K562 (cell line): ENCODE results near the gene LIPH. TPM values are rescaled to one million over a fixed set of nuclear protein-coding genes. Genes with fewer than 3 reads are reported as not detected.
A peak's percentile ranks its signal among the peaks of the same experiment; 100 is the strongest.
"Not testable (repeated sequence)": the region's sequence is repeated elsewhere in the genome, so short reads cannot be mapped to it uniquely, and the experiment has no call there.

Experiments
- CBFA2T3 ChIP-seq: fragments of 450-650 bp; IDR thresholded peaks from 2 replicates; pipeline ENCODE4 v1.6.1; 2017
- CBX3 ChIP-seq, 2 experiments: IDR thresholded peaks; 1 replicate in 1 of 2; 2 replicates in 1 of 2; pipeline ENCODE4 v1.6.1; 2012; ENCODE audit warnings: inconsistent platforms in 2 of 2, low read length in 2 of 2, borderline replicate concordance in 1 of 2, control low read depth in 1 of 2
- DPF2 ChIP-seq: fragments of 450-650 bp; IDR thresholded peaks from 2 replicates; pipeline ENCODE4 v1.6.1; 2016
- FOXA3 ChIP-seq, 2 experiments: fragments of 450-650 bp in 1 of 2; sonication (generic) in 1 of 2; formaldehyde crosslinking; IDR thresholded peaks in 1 of 2; conservative IDR thresholded peaks in 1 of 2; 2 replicates each; pipeline versions ENCODE4 v1.4.0 to v1.8.0; 2020 to 2022; ENCODE audit warnings: mild to moderate bottlenecking in 2 of 2, missing genetic modification reagents in 1 of 2
- LEF1 ChIP-seq: fragments of 450-650 bp; IDR thresholded peaks from 2 replicates; pipeline ENCODE4 v1.6.1; 2016; ENCODE audit warnings: mild to moderate bottlenecking
- NRF1 ChIP-seq, 2 experiments: fragments of 450-650 bp; IDR thresholded peaks in 1 of 2; conservative IDR thresholded peaks in 1 of 2; 2 replicates each; pipeline ENCODE4 v1.6.1; 2014; ENCODE audit warnings: mild to moderate bottlenecking in 2 of 2
- SOX6 ChIP-seq: fragments of 450-650 bp; IDR thresholded peaks from 2 replicates; pipeline ENCODE4 v1.6.1; 2014; ENCODE audit warnings: mild to moderate bottlenecking
- TCF3 ChIP-seq: sonication (generic); formaldehyde crosslinking; IDR thresholded peaks from 2 replicates; pipeline ENCODE4 v1.4.0; 2020; ENCODE audit warnings: mild to moderate bottlenecking, missing genetic modification reagents
- TOE1 ChIP-seq, 2 experiments: fragments of 450-650 bp in 1 of 2; sonication (generic) in 1 of 2; formaldehyde crosslinking in 1 of 2; IDR thresholded peaks; 2 replicates each; pipeline versions ENCODE4 v1.7.1 to v1.8.0; 2016 to 2022; ENCODE audit warnings: borderline replicate concordance in 2 of 2, mild to moderate bottlenecking in 2 of 2, antibody characterized with exemption in 1 of 2, inconsistent platforms in 1 of 2, low read depth in 1 of 2, missing genetic modification reagents in 1 of 2, moderate library complexity in 1 of 2
- polyA plus RNA-seq, 8 experiments: library from polyadenylated mRNA; depleted of rRNA in 4 of 8; stranded (reverse) in 5 of 8; unstranded in 3 of 8; fragments of >200 nt; fragmentation: Nextera tagmentation in 2 of 8; fragmentation: Illumina TruSeq in 1 of 8; extraction: Ambion mirVana in 2 of 8; extraction: Trizol in 1 of 8; gene quantifications; 2 replicates each; pipeline versions ENCODE4 v1.2.1 to v1.2.3, GENCODE V29; 2011 to 2014; ENCODE audit warnings: inconsistent platforms in 1 of 8, missing spikeins in 1 of 8
- total RNA-seq, 7 experiments: library from RNA; depleted of rRNA in 6 of 7; stranded (reverse); fragments of >200 nt in 6 of 7; fragmentation: Illumina TruSeq in 2 of 7; extraction: Trizol in 2 of 7; gene quantifications; 2 replicates each; pipeline versions ENCODE4 v1.2.1 to v1.2.3, GENCODE V29; 2011 to 2021; ENCODE audit warnings: low replicate concordance in 1 of 7
- TF ChIP-seq, protein P1 (sequence below), 2 experiments: fragments of 450-650 bp; formaldehyde crosslinking in 1 of 2; IDR thresholded peaks; 2 replicates each; pipeline versions ENCODE4 v1.4.0 to v1.6.1; 2014 to 2020; ENCODE audit warnings: mild to moderate bottlenecking in 2 of 2, borderline replicate concordance in 1 of 2, low read depth in 1 of 2
- TF ChIP-seq, protein P2 (sequence below): fragments of 450-650 bp; IDR thresholded peaks from 2 replicates; pipeline ENCODE4 v1.6.1; 2016; ENCODE audit warnings: antibody characterized with exemption
- TF ChIP-seq, protein P3 (sequence below): fragments of 450-650 bp; IDR thresholded peaks from 2 replicates; pipeline ENCODE4 v1.6.1; 2014; ENCODE audit warnings: low read depth, mild to moderate bottlenecking, moderate library complexity, borderline replicate concordance

The LIPH gene
- total and polyA plus RNA-seq, 9 of the 15 experiments (the other 6 are each of a cell fraction or from before 2014, with no cell fraction given): 0.73 to 1.8 (median 1.3) TPM

DNA sequence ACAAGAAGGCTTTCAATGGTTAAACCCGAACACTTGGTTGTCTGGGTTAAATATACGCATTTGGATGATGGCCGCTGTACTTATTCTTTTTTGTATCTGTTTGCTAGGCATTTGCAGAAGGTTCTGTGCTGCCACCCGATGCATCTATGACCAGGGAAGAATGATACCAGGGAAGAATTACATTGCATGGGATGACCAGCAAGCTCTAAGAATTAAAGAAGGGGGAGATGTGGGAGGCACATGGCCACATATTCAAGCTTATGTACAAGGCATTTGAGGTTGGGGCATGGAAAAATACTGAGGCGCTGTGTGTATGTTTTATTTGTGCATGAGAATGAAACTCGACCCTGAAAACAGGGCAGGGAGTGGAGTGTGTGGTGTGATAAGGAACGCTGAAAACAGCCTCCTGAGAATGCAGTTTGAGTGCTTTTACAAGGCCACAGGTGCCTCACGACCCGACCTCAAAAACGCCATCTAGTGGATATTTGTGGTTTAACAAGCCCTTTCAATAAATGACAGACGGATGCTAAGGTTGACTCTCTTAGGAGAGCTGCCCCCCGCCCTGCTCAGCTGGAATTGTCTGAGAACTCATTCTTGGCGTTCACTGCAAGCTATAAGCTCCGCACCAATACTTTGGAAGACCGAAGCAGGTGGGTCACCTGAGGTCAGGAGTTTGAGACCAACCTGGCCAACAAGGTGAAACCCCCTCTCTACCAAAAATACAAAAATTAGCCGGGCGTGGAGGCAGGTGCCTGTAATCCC lies 22.9 kb upstream of the LIPH start (continued):
- TF ChIP-seq, protein P1, sequence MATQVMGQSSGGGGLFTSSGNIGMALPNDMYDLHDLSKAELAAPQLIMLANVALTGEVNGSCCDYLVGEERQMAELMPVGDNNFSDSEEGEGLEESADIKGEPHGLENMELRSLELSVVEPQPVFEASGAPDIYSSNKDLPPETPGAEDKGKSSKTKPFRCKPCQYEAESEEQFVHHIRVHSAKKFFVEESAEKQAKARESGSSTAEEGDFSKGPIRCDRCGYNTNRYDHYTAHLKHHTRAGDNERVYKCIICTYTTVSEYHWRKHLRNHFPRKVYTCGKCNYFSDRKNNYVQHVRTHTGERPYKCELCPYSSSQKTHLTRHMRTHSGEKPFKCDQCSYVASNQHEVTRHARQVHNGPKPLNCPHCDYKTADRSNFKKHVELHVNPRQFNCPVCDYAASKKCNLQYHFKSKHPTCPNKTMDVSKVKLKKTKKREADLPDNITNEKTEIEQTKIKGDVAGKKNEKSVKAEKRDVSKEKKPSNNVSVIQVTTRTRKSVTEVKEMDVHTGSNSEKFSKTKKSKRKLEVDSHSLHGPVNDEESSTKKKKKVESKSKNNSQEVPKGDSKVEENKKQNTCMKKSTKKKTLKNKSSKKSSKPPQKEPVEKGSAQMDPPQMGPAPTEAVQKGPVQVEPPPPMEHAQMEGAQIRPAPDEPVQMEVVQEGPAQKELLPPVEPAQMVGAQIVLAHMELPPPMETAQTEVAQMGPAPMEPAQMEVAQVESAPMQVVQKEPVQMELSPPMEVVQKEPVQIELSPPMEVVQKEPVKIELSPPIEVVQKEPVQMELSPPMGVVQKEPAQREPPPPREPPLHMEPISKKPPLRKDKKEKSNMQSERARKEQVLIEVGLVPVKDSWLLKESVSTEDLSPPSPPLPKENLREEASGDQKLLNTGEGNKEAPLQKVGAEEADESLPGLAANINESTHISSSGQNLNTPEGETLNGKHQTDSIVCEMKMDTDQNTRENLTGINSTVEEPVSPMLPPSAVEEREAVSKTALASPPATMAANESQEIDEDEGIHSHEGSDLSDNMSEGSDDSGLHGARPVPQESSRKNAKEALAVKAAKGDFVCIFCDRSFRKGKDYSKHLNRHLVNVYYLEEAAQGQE (IDR thresholded peaks at IDR 0.05; ENCODE audit: borderline replicate concordance): peak; percentile 63
- TF ChIP-seq, protein P1 (CRISPR knock-in tag; IDR thresholded peaks at IDR 0.05; ENCODE audit: low read depth): not testable (repeated sequence)
- TF ChIP-seq SOX6: peak; percentile 11; the same call in 1 of the 2 replicates
- TF ChIP-seq CBX3 (IDR thresholded peaks at IDR 0.05; ENCODE audit: borderline replicate concordance in 1 of 2, low read length in 2 of 2): peak in 1 of 2 experiments; percentile 70; a peak in 1 of 3 replicates
- 0 out of 4 replicates have a peak, but pooled peaks of 1 of the 2 experiments have one; percentile 17 for TF ChIP-seq FOXA3 (CRISPR knock-in tag; conservative IDR thresholded peaks at IDR 0.05 in 1 of 2, IDR thresholded peaks at IDR 0.05 in 1 of 2)
- TF ChIP-seq, protein P2, sequence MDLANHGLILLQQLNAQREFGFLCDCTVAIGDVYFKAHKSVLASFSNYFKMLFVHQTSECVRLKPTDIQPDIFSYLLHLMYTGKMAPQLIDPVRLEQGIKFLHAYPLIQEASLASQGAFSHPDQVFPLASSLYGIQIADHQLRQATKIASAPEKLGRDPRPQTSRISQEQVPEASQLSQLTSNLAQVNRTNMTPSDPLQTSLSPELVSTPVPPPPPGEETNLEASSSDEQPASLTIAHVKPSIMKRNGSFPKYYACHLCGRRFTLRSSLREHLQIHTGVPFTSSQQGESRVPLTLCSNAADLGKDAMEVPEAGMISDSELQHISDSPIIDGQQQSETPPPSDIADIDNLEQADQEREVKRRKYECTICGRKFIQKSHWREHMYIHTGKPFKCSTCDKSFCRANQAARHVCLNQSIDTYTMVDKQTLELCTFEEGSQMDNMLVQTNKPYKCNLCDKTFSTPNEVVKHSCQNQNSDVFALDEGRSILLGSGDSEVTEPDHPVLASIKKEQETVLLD: 0 out of 2 replicates have a peak, but pooled peaks have one; percentile 20
- peak; percentile 56; the same call in 1 of the 2 replicates for TF ChIP-seq LEF1
- peak; percentile 62 for TF ChIP-seq CBFA2T3
- TF ChIP-seq DPF2: peak; percentile 45; the same call in 1 of the 2 replicates
- TF ChIP-seq TOE1 (IDR thresholded peaks at IDR 0.05; ENCODE audit: borderline replicate concordance): 0 out of 2 replicates have a peak, but pooled peaks have one; percentile 13
- TF ChIP-seq TOE1 (CRISPR knock-in tag; IDR thresholded peaks at IDR 0.05; ENCODE audit: borderline replicate concordance, low read depth): not testable (repeated sequence)
- 0 out of 4 replicates have a peak, but pooled peaks have one; percentile 16 for TF ChIP-seq NRF1 (conservative IDR thresholded peaks at IDR 0.05 in 1 of 2, IDR thresholded peaks at IDR 0.05 in 1 of 2)
- TF ChIP-seq TCF3 (CRISPR knock-in tag): 0 out of 2 replicates have a peak, but pooled peaks have one; percentile 32
- TF ChIP-seq, protein P3, sequence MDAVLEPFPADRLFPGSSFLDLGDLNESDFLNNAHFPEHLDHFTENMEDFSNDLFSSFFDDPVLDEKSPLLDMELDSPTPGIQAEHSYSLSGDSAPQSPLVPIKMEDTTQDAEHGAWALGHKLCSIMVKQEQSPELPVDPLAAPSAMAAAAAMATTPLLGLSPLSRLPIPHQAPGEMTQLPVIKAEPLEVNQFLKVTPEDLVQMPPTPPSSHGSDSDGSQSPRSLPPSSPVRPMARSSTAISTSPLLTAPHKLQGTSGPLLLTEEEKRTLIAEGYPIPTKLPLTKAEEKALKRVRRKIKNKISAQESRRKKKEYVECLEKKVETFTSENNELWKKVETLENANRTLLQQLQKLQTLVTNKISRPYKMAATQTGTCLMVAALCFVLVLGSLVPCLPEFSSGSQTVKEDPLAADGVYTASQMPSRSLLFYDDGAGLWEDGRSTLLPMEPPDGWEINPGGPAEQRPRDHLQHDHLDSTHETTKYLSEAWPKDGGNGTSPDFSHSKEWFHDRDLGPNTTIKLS: 0 out of 2 replicates have a peak, but pooled peaks have one; percentile 32
